Measurements from ENCODE around the gene TBC1D10A.

Gene TBC1D10A

DNA sequence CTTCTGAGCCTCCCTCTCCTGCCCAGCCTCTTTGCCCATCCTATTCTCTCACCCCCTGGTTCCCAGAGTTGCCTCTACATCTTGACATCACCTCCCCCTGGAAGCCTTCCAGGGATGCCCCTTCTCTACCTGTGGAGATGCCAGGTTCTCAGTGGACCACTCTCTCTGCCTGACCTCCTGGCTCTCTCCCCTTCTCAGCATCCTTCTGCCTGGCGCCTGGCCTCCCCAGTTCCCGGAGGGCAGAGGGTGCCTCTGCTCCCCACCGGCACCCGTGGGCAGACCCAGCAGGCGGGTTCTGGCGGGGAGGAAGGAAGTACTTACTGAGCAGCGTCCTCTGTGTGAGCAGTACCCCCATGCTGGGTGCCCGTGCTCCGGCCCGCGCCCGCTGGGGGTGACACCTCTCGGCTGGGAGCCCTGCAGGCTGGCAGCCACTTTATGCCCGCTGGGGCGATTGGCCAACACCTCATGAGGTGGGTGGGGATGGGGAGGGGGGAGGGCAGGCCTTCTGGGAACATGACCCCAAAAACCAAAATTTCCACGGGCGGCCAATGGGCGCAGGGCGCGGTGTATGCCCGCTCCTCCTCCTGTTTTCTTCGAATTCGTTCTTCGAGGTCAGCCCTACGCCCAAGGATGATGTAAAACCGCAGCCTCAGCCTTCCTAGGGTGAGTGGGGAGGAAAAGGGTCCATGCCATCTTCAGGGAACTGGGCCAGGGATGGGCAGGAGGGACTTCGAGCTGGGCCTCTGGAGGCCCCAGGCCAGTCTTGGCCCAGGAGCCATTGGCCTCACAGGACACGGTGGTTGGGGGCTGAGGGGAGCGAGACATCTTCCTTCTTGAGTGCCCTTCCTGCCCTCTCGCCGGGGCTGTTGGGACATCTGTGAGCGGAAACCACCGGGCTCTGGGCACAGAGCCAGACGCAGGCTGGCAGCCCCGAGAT lies 60.0 kb downstream of the TBC1D10A start, which contains the start of gene OSM:
Gene OSM, minus strand, starts transcription at position 407 of the 937 bp plus-strand sequence. Its CDS starts 52 bp downstream, at position 355.
- DNase-seq (ENCODE audit: low spot score) = peak; percentile 68
- TF ChIP-seq, protein P1, sequence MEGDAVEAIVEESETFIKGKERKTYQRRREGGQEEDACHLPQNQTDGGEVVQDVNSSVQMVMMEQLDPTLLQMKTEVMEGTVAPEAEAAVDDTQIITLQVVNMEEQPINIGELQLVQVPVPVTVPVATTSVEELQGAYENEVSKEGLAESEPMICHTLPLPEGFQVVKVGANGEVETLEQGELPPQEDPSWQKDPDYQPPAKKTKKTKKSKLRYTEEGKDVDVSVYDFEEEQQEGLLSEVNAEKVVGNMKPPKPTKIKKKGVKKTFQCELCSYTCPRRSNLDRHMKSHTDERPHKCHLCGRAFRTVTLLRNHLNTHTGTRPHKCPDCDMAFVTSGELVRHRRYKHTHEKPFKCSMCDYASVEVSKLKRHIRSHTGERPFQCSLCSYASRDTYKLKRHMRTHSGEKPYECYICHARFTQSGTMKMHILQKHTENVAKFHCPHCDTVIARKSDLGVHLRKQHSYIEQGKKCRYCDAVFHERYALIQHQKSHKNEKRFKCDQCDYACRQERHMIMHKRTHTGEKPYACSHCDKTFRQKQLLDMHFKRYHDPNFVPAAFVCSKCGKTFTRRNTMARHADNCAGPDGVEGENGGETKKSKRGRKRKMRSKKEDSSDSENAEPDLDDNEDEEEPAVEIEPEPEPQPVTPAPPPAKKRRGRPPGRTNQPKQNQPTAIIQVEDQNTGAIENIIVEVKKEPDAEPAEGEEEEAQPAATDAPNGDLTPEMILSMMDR (IDR thresholded peaks at IDR 0.05; ENCODE audit: borderline replicate concordance, control extremely low read depth, extremely low read depth, insufficient read depth, missing control alignments) = no peak
- in situ Hi-C loops (cut with MboI; ENCODE audit: low sequenced_read_pairs, unreplicated experiment) = loop anchor here (10.0 kb wide), 1 partner anchor 162 kb away; no protein-coding TSS in a partner anchor

DNA sequence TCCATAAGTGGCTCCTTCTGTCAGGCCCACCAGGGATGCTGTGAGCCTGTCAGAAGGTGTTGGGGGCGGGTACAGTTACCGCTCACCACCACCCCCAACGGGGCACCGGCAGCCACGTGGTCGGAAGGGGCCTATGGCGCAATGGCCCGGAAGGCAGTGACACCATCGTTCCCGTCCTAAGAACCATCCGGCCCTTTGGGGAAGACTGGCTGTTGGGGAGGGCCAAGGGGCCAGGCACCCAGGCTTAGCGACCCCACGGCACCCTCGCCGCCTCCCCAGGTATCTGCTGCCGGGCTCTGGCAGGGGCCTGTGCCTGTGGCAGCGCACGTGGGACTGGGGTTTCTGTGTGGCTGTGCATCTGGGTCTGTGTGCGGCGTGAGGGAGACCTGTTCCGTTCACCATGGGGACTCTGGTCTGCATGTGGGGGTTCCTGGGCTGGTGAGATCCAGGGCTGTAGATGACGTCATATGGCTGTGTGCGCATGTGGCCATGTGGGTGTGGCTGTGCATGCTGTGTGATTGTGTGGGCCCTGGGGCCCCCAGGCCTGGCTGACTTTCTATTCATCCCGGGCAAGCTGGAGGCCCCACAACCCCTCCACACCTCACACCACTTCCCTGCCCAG lies 60.8 kb downstream of the TBC1D10A start:
- TF ChIP-seq, protein P1 (IDR thresholded peaks at IDR 0.05; ENCODE audit: borderline replicate concordance, control extremely low read depth, extremely low read depth, insufficient read depth, missing control alignments) = no peak
- DNase-seq (ENCODE audit: low spot score) = peak; percentile 91
- in situ Hi-C loops (cut with MboI; ENCODE audit: low sequenced_read_pairs, unreplicated experiment) = loop anchor here (10.0 kb wide), 1 partner anchor 161 kb away; no protein-coding TSS in a partner anchor

DNA sequence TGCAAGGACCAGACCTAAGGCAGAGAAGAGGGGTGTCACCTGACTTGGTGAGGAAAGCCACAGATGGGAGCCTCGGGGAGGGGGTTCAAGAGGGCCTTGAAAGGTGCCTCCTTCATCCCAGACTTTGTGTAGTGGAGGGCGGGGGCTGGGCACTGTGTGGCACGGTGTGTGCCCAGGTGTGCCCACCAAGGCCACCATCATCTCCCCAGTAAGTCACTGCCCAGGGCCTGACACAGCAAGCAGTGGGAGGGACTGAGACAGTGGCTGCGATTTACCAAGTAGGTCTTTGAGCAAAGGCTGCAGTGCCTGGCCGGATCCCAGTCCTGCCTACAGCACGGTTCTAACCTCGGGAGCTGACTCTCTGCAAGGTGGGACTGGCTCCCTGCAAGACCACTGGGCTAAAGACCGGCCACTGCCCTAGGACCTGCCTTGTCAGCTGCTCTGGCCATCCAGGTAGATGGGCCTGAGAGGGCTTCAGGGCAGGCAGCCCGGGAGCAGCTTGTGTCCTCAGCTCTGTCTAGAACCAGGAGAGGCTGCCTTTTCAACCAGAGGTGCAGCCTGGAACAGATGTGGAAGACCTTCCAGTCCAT lies 61.5 kb downstream of the TBC1D10A start:
- in situ Hi-C loops (cut with MboI; ENCODE audit: low sequenced_read_pairs, unreplicated experiment) = loop anchor here (10.0 kb wide), 1 partner anchor 160 kb away; no protein-coding TSS in a partner anchor

DNA sequence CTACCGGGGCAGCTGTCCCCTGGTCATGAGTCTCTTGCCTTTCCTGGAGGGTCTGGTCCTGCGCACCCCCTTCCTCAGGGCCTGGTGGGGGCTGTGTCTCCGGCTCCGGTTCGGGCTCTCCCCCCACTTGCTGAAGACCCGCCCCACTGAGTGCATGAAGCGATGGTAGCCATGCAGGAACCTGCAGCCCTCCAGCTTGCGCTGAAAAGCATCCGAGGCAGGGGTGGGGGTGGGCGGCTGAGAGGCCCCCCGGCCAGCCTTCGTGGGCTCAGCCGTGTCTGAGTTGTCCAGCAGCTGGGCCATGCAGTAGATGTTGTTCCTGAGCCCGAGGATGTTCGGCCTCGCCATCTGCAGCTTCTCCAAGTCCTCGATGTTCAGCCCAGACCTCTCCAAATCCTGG lies 62.9 kb downstream of the TBC1D10A start:
- DNase-seq (ENCODE audit: low spot score) = no peak
- TF ChIP-seq, protein P1 (IDR thresholded peaks at IDR 0.05; ENCODE audit: borderline replicate concordance, control extremely low read depth, extremely low read depth, insufficient read depth, missing control alignments) = no peak
- in situ Hi-C loops (cut with MboI; ENCODE audit: low sequenced_read_pairs, unreplicated experiment) = loop anchor here (10.0 kb wide), 1 partner anchor 159 kb away; no protein-coding TSS in a partner anchor

More for the DNA sequence above, 61.5 kb downstream of the TBC1D10A start:
- DNase-seq (ENCODE audit: low spot score) = no peak
- TF ChIP-seq, protein P1 (IDR thresholded peaks at IDR 0.05; ENCODE audit: borderline replicate concordance, control extremely low read depth, extremely low read depth, insufficient read depth, missing control alignments) = no peak

DNA sequence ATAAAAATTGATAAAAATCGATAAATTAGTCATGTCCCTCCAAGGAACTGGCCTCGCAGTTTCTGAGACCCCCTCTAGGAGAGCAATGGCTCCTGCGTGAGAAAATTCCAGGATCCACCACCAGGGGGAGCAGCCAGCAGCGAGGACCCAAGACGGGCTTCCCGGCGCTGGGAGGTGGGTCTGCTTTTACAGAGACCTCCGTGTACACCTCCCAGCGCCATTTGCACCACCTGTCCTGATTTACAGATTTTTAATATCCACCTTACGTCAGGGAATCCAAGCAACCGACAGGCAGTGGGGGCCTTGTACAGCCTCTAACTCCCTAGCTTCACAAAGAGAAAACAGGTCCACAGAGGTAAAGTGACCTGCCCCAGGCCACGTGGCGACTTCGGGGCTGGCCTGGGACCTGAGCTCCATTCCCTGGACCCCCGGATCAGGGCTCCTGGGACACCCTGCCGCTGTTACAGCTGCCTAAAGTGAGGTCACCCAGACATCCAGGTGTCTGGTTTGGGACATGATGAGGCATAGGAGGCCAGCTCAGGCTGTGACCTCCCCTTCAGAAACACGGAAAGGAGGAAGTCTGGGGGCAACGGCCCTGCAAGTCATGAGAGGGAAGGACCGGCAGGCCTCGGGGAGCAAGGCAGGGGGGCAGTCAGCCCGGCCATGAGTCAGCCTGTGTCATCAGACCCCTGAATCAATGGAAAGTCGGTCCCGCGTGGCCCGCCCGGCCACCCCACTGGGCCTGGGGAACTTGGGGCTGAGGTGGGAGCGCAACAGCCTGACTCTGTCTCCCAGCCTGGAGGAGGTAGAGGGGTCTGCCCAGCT lies 63.6 kb downstream of the TBC1D10A start:
- DNase-seq (ENCODE audit: low spot score) = peak; percentile 81
- in situ Hi-C loops (cut with MboI; ENCODE audit: low sequenced_read_pairs, unreplicated experiment) = loop anchor here (10.0 kb wide), 1 partner anchor 158 kb away; no protein-coding TSS in a partner anchor
- TF ChIP-seq, protein P1 (IDR thresholded peaks at IDR 0.05; ENCODE audit: borderline replicate concordance, control extremely low read depth, extremely low read depth, insufficient read depth, missing control alignments) = peak; percentile 88
